MM.1S (cell line): Measurements from ENCODE around the gene CUBN.

Experiments
- CTCF ChIP-seq: fragments of 300-600 bp; sonication (generic); IDR thresholded peaks from 2 replicates; pipeline ENCODE4 v1.5.1; 2016; ENCODE audit warnings: antibody characterized with exemption, low read length, mixed read lengths
- EZH2 ChIP-seq: fragments of 300-600 bp; sonication (generic); optimal IDR thresholded peaks from 2 replicates; pipeline ENCODE3; 2017; ENCODE audit warnings: low read depth, mild to moderate bottlenecking, antibody characterized with exemption, low read length, mixed read lengths

GRCh38 chr10:16857419-16857818 lies 272.2 kb downstream of the CUBN start:
- no peak for TF ChIP-seq CTCF
- TF ChIP-seq EZH2: no peak
